CD4-positive, alpha-beta T cell treated with Interleukin-4 for 1 hour (primary cell): ENCODE measurements around the gene E2F1.

Experiments
- DNase-seq, 2 donors: peaks; one replicate each; pipeline ENCODE4 v3.0.0-alpha.2; 2020 to 2022

Gene E2F1

GRCh38 chr20:33670715-33671499 lies 15.3 kb downstream of the E2F1 start:
- no peak for DNase-seq

GRCh38 chr20:33669873-33670640 lies 16.1 kb downstream of the E2F1 start:
- DNase-seq = no peak

GRCh38 chr20:33669224-33669623 lies 17.0 kb downstream of the E2F1 start:
- DNase-seq = no peak

- DNase-seq = no peak
These were observed 17.6 kb downstream of the E2F1 start for GRCh38 chr20:33668466-33669155.

GRCh38 chr20:33667676-33668465 lies 18.3 kb downstream of the E2F1 start:
- DNase-seq = peak; percentile 80 to 81

GRCh38 chr20:33667245-33667675 lies 18.9 kb downstream of the E2F1 start:
- DNase-seq = peak; percentile 33 to 40

- peak; percentile 90 to 93 for DNase-seq
These were observed 19.6 kb downstream of the E2F1 start, which contains the start of gene ACTL10 for GRCh38 chr20:33666293-33667244. TSS of gene ACTL10 (plus strand) at chr20:33666943. CDS start at chr20:33667498, 555 bp downstream.

- DNase-seq = no peak
These were observed 21.4 kb downstream of the E2F1 start for GRCh38 chr20:33664762-33665144.

GRCh38 chr20:33664085-33664761 lies 22.0 kb downstream of the E2F1 start:
- DNase-seq = no peak

GRCh38 chr20:33663161-33664084 lies 22.8 kb downstream of the E2F1 start:
- DNase-seq = peak; percentile 81 to 82

- DNase-seq = no peak
These were observed 24.0 kb downstream of the E2F1 start, which contains the start of gene C20orf144 for GRCh38 chr20:33662172-33662571. TSS of gene C20orf144 (plus strand) at chr20:33662327. CDS start at chr20:33662346, 19 bp downstream.

GRCh38 chr20:33660685-33661058 lies 25.5 kb downstream of the E2F1 start:
- no peak for DNase-seq

- DNase-seq = no peak
These were observed 26.0 kb downstream of the E2F1 start for GRCh38 chr20:33660035-33660684.

GRCh38 chr20:33659341-33660034 lies 26.7 kb downstream of the E2F1 start:
- DNase-seq = no peak

- DNase-seq = no peak
These were observed 27.3 kb downstream of the E2F1 start for GRCh38 chr20:33658929-33659328.

GRCh38 chr20:33658510-33658909 lies 27.7 kb downstream of the E2F1 start:
- DNase-seq = no peak

- no peak for DNase-seq
These were observed 28.5 kb downstream of the E2F1 start for GRCh38 chr20:33657704-33658095.
